OCI-LY1 (cell line): ENCODE measurements around the gene FARP1.

Experiments used
- H2AFZ ChIP-seq: fragments of 200-600 bp; sonication (generic), shearing (Covaris generic); 2 replicates; pipeline ENCODE4 v1.6.0; 2014; ENCODE audit warnings: antibody characterized with exemption, mild to moderate bottlenecking, low read length
- H3F3A ChIP-seq: fragments of 200-600 bp; sonication (generic), shearing (Covaris generic); 2 replicates; pipeline ENCODE4 v1.6.0; 2014; ENCODE audit warnings: mild to moderate bottlenecking, antibody characterized with exemption, low read length, moderate library complexity; ENCODE audit not compliant: insufficient read depth
- H3K27ac ChIP-seq: fragments of 200-600 bp; sonication (generic); 2 replicates; pipeline ENCODE4 v1.5.1; 2014; ENCODE audit warnings: low read length, mixed run types, mild to moderate bottlenecking, low read depth; ENCODE audit not compliant: poor library complexity, severe bottlenecking
- H3K27me3 ChIP-seq: fragments of 200-600 bp; sonication (generic); 2 replicates; pipeline ENCODE4 v1.6.0; 2014; ENCODE audit warnings: antibody characterized with exemption, mild to moderate bottlenecking, low read length, moderate library complexity; ENCODE audit not compliant: insufficient read depth
- H3K36me3 ChIP-seq: fragments of 200-600 bp; sonication (generic); 2 replicates; pipeline ENCODE4 v1.6.1; 2014; ENCODE audit warnings: mild to moderate bottlenecking, antibody characterized with exemption, low read length, moderate library complexity, mixed read lengths; ENCODE audit not compliant: insufficient read depth
- H3K4me1 ChIP-seq: fragments of 200-600 bp; sonication (generic); 2 replicates; pipeline ENCODE4 v1.5.1; 2014; ENCODE audit warnings: mild to moderate bottlenecking, low read length, moderate library complexity; ENCODE audit not compliant: insufficient read depth, severe bottlenecking
- H3K4me2 ChIP-seq: fragments of 200-600 bp; sonication (generic), shearing (Covaris generic); 2 replicates; pipeline ENCODE4 v1.6.1; 2014; ENCODE audit warnings: low read length
- H3K4me3 ChIP-seq: fragments of 200-600 bp; sonication (generic); 2 replicates; pipeline ENCODE4 v1.5.1; 2014; ENCODE audit warnings: low read length, low read depth, mild to moderate bottlenecking, mixed read lengths; ENCODE audit not compliant: poor library complexity, severe bottlenecking
- H3K79me2 ChIP-seq: fragments of 200-600 bp; shearing (Covaris generic); 2 replicates; pipeline ENCODE4 v1.6.1; 2016; ENCODE audit warnings: mixed run types, low read length, mixed read lengths; ENCODE audit not compliant: insufficient read depth
- H3K9ac ChIP-seq: fragments of 200-600 bp; sonication (generic), shearing (Covaris generic); 2 replicates; pipeline ENCODE4 v1.6.1; 2014; ENCODE audit warnings: mild to moderate bottlenecking, low read length, mixed read lengths
- H3K9me2 ChIP-seq: fragments of 200-600 bp; sonication (generic), shearing (Covaris generic); 2 replicates; pipeline ENCODE4 v1.6.1; 2014; ENCODE audit warnings: low read depth, mild to moderate bottlenecking, low read length, mixed read lengths
- H3K9me3 ChIP-seq: fragments of 200-600 bp; shearing (Covaris generic); 2 replicates; pipeline ENCODE4 v1.6.1; 2014; ENCODE audit warnings: low read length, mixed read lengths
- H4K20me1 ChIP-seq: fragments of 200-600 bp; sonication (generic), shearing (Covaris generic); 2 replicates; pipeline ENCODE4 v1.6.0; 2016; ENCODE audit warnings: mild to moderate bottlenecking, low read length; ENCODE audit not compliant: insufficient read depth
- EZH2 ChIP-seq: fragments of 200-600 bp; sonication (generic), shearing (Covaris generic); IDR thresholded peaks from 2 replicates; pipeline ENCODE4 v1.8.0; 2017; ENCODE audit warnings: borderline replicate concordance, mixed run types, mild to moderate bottlenecking, antibody characterized with exemption, low read length, moderate library complexity, mixed read lengths
- TF ChIP-seq, protein P1 (sequence below): fragments of 200-600 bp; sonication (generic), shearing (Covaris generic); IDR thresholded peaks from 2 replicates; pipeline ENCODE4 v1.5.1; 2017; ENCODE audit warnings: mild to moderate bottlenecking, antibody characterized with exemption, low read length, moderate library complexity, mixed read lengths

Gene FARP1

DNA sequence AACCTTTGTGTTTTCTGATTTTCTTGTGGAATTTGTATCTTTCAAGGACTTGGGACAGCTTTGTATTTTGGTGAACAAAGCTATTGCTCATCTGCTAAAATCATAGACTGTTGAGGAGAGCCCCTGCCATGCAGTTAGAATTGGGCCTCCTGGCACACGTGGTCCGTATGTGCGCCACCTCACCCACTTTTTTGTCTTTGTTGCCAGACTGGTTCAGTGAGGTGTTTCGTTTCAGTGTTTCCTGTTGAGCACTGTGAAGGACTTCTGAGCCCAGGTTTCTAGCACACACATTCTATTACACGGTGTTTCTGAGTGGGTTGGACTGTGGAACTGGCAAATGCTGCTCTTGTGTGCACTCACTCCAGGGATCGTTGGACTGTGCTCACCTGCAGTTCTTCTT is 71.8 kb downstream of the FARP1 start:
- Histone ChIP-seq H2AFZ (no peak overlapping the region), H3F3A (no peaks in the 10 kb centered on the region), H3K4me1 (no peaks in the 10 kb centered on the region), H3K9ac (no peak overlapping the region), H3K9me3 (no peaks in the 10 kb centered on the region), H3K36me3 (no peaks in the 10 kb centered on the region), H4K20me1 (no peaks in the 10 kb centered on the region), H3K27me3 (peaks cover 4% of the 10 kb centered on the region; the same call in 1 of the 2 replicates), H3K9me2 (no peaks in the 10 kb centered on the region), H3K4me3 (no peak overlapping the region), H3K4me2 (no peak overlapping the region), H3K27ac (no peak overlapping the region), H3K79me2 (no peaks in the 10 kb centered on the region)
- no peak for TF ChIP-seq EZH2
- TF ChIP-seq, protein P1, sequence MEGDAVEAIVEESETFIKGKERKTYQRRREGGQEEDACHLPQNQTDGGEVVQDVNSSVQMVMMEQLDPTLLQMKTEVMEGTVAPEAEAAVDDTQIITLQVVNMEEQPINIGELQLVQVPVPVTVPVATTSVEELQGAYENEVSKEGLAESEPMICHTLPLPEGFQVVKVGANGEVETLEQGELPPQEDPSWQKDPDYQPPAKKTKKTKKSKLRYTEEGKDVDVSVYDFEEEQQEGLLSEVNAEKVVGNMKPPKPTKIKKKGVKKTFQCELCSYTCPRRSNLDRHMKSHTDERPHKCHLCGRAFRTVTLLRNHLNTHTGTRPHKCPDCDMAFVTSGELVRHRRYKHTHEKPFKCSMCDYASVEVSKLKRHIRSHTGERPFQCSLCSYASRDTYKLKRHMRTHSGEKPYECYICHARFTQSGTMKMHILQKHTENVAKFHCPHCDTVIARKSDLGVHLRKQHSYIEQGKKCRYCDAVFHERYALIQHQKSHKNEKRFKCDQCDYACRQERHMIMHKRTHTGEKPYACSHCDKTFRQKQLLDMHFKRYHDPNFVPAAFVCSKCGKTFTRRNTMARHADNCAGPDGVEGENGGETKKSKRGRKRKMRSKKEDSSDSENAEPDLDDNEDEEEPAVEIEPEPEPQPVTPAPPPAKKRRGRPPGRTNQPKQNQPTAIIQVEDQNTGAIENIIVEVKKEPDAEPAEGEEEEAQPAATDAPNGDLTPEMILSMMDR = no peak

DNA sequence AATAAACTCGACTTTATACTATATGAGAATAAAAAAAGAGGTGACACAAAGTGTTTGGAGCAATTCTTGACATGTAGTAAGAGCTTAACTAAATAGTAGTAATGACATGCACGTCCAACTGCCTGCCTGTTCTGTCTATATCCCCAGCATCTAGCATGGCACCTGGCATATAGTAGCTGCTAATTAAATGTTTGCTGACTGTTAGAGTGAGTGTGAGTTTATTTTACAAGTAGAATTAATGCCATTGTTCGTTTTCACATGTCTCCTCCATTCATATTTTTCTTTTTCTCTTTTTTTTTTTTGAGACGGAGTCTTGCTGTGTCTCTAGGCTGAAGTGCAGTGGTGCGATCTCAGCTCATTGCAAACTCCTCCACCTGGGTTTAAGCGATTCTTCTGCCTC is 72.6 kb downstream of the FARP1 start:
- Histone ChIP-seq H2AFZ (no peak overlapping the region), H4K20me1 (no peaks in the 10 kb centered on the region), H3K9me2 (no peaks in the 10 kb centered on the region), H3K36me3 (no peaks in the 10 kb centered on the region), H3K9ac (no peak overlapping the region), H3K4me2 (no peak overlapping the region), H3F3A (no peaks in the 10 kb centered on the region), H3K4me1 (no peaks in the 10 kb centered on the region), H3K27me3 (peaks cover 4% of the 10 kb centered on the region; the same call in 1 of the 2 replicates), H3K9me3 (no peaks in the 10 kb centered on the region), H3K4me3 (no peak overlapping the region), H3K79me2 (no peaks in the 10 kb centered on the region), H3K27ac (no peak overlapping the region)
- TF ChIP-seq, protein P1 = no peak
- no peak for TF ChIP-seq EZH2

DNA sequence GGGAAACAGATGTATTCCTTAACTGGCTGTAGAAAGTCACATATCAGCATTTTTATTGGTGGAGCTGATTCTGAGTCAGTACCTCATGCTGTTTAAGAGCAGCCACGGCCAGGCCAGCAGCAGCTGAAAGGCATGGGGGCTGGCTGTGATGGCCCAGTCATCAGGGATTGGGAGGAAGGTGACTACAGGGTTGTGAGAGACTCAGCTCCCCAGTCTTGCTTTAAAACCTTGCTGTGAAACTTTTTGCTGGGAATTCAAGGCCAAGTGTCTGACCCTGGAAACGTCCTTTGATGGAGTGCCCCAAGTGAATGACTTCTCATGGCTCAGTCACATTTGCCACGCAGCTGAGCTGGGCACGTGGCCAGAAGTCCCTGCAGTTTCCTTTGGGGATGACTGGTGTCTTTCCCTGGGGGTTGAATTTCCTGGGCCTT is 73.3 kb downstream of the FARP1 start:
- no peaks in the 10 kb centered on the region for H3K9me2 ChIP-seq
- H3K9me3 ChIP-seq = no peaks in the 10 kb centered on the region
- peaks cover 4% of the 10 kb centered on the region; the same call in 1 of the 2 replicates for H3K27me3 ChIP-seq
- H3K79me2 ChIP-seq = no peaks in the 10 kb centered on the region
- no peak overlapping the region for H3K4me3 ChIP-seq
- H3K9ac ChIP-seq = no peak overlapping the region
- no peak for TF ChIP-seq EZH2
- TF ChIP-seq, protein P1 = no peak
- H3K4me2 ChIP-seq = no peak overlapping the region
- no peaks in the 10 kb centered on the region for H3K36me3 ChIP-seq
- H4K20me1 ChIP-seq = no peaks in the 10 kb centered on the region
- no peaks in the 10 kb centered on the region for H3K4me1 ChIP-seq
- no peak overlapping the region for H2AFZ ChIP-seq
- no peaks in the 10 kb centered on the region for H3F3A ChIP-seq
- H3K27ac ChIP-seq = no peak overlapping the region
